Tibial nerve (tissue), 4 donors: ENCODE results near the gene GPR148.

Source experiments
- CTCF ChIP-seq, 5 experiments: fragments of 200-600 bp in 3 of 5; fragments of 450-650 bp in 2 of 5; sonication (generic) in 3 of 5; IDR thresholded peaks; one replicate each; pipeline ENCODE4 v1.5.1; 2016 to 2019; ENCODE audit warnings: antibody characterized with exemption in 5 of 5, mild to moderate bottlenecking in 3 of 5, moderate library complexity in 2 of 5
- EP300 ChIP-seq, 2 donors: sonication (generic); formaldehyde crosslinking; IDR thresholded peaks; one replicate each; pipeline ENCODE4 v1.6.1; 2017; ENCODE audit warnings: antibody characterized with exemption in 2 of 2, mild to moderate bottlenecking in 1 of 2
- POLR2A ChIP-seq, 2 donors: fragments of 450-650 bp; IDR thresholded peaks; one replicate each; pipeline ENCODE4 v1.6.1; 2017; ENCODE audit warnings: antibody characterized with exemption in 2 of 2, mild to moderate bottlenecking in 2 of 2, moderate library complexity in 2 of 2

DNA sequence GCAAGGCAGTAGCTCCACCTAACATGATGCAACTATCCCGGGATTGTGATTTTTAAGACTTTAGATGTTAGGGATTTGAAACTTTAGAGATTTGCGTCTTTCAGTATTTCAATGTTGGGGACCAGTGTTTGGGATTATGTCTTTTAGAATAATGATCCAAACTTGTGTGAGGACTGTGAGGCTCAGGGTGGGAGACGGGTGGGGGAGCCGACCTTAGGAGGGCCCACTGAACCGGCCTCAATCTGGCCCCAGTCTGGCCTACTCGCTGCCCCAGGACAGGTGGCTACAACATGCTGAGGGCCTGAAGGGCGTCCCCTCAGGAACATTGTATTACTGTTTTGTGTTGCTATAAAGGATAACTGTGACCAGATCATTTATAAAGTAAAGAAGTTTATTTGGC is 37.2 kb downstream of the GPR148 start:
- TF ChIP-seq CTCF (IDR thresholded peaks at IDR 0.05) (no peak), EP300 (IDR thresholded peaks at IDR 0.05) (no peak), POLR2A (IDR thresholded peaks at IDR 0.05) (no peak)
